ENCODE results near the gene UBE2R2.

DNA sequence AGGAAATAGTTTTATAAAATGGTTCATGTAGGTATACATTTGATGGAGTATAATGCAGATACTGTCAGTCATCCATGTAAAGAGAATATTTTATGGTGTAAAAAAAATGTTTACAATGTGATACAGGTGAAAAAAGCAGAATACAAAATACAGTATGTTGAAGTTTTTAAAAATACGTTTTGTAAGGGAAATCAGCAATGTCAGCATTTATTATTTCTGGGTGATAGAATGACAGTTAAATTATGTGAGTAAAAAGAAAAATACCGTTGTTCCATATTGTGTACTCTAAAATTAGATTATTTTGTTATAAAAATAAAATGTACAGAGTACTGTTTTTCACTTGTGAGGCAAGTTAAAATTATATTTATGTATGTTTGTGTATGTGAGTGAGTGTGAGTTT is 69.0 kb downstream of the UBE2R2 start:
- no peak for TF ChIP-seq POLR2A (IDR thresholded peaks at IDR 0.05)
- TF ChIP-seq, protein P1, sequence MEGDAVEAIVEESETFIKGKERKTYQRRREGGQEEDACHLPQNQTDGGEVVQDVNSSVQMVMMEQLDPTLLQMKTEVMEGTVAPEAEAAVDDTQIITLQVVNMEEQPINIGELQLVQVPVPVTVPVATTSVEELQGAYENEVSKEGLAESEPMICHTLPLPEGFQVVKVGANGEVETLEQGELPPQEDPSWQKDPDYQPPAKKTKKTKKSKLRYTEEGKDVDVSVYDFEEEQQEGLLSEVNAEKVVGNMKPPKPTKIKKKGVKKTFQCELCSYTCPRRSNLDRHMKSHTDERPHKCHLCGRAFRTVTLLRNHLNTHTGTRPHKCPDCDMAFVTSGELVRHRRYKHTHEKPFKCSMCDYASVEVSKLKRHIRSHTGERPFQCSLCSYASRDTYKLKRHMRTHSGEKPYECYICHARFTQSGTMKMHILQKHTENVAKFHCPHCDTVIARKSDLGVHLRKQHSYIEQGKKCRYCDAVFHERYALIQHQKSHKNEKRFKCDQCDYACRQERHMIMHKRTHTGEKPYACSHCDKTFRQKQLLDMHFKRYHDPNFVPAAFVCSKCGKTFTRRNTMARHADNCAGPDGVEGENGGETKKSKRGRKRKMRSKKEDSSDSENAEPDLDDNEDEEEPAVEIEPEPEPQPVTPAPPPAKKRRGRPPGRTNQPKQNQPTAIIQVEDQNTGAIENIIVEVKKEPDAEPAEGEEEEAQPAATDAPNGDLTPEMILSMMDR (IDR thresholded peaks at IDR 0.05), result no peak

Data from upper lobe of left lung (tissue), 4 donors.